Measurements from ENCODE around the gene PPARG.

The PPARG gene

GRCh38 chr3:12313519-12313918 lies 24.6 kb downstream of the PPARG start:
- no peak for DNase-seq (ENCODE audit: low read depth)

- DNase-seq (ENCODE audit: low read depth) = no peak
Observed at GRCh38 chr3:12316253-12316652, 27.4 kb downstream of the PPARG start.

GRCh38 chr3:12316729-12317351 lies 28.0 kb downstream of the PPARG start:
- no peak for DNase-seq (ENCODE audit: low read depth)

GRCh38 chr3:12317914-12318313 lies 29.0 kb downstream of the PPARG start:
- no peak for DNase-seq (ENCODE audit: low read depth)

- DNase-seq (ENCODE audit: low read depth) = no peak
Observed at GRCh38 chr3:12318758-12319621, 30.1 kb downstream of the PPARG start.

GRCh38 chr3:12321015-12321414 lies 32.1 kb downstream of the PPARG start:
- DNase-seq (ENCODE audit: low read depth) = no peak

- no peak for DNase-seq (ENCODE audit: low read depth)
Observed at GRCh38 chr3:12323237-12323636, 34.4 kb downstream of the PPARG start.

GRCh38 chr3:12325586-12326515 lies 37.0 kb downstream of the PPARG start:
- no peak for DNase-seq (ENCODE audit: low read depth)

GRCh38 chr3:12327021-12327420 lies 38.2 kb downstream of the PPARG start:
- no peak for DNase-seq (ENCODE audit: low read depth)

- DNase-seq (ENCODE audit: low read depth) = no peak
Observed at GRCh38 chr3:12328132-12328836, 39.4 kb downstream of the PPARG start.

GRCh38 chr3:12328837-12329462 lies 40.1 kb downstream of the PPARG start:
- DNase-seq (ENCODE audit: low read depth) = no peak

- no peak for DNase-seq (ENCODE audit: low read depth)
Observed at GRCh38 chr3:12334786-12335185, 45.9 kb downstream of the PPARG start.

- no peak for DNase-seq (ENCODE audit: low read depth)
Observed at GRCh38 chr3:12335421-12335820, 46.6 kb downstream of the PPARG start.

- DNase-seq (ENCODE audit: low read depth) = no peak
Observed at GRCh38 chr3:12336099-12336498, 47.2 kb downstream of the PPARG start.

GRCh38 chr3:12338595-12339546 lies 50.0 kb downstream of the PPARG start:
- no peak for DNase-seq (ENCODE audit: low read depth)

GRCh38 chr3:12339701-12340480 lies 51.0 kb downstream of the PPARG start:
- DNase-seq (ENCODE audit: low read depth) = no peak

GRCh38 chr3:12340506-12340905 lies 51.6 kb downstream of the PPARG start:
- no peak for DNase-seq (ENCODE audit: low read depth)

GRCh38 chr3:12342151-12342550 lies 53.3 kb downstream of the PPARG start:
- DNase-seq (ENCODE audit: low read depth) = no peak

- DNase-seq (ENCODE audit: low read depth) = no peak
Observed at GRCh38 chr3:12343047-12343501, 54.2 kb downstream of the PPARG start.

Data from EH (cell line).